ENCODE results near the gene DMC1.

- TF ChIP-seq CTCF (IDR thresholded peaks at IDR 0.05): no peak
- TF ChIP-seq POLR2A (IDR thresholded peaks at IDR 0.05): no peak
Observed at GRCh38 chr22:38510416-38510970, 59.5 kb downstream of the DMC1 start.

All from lower leg skin (tissue), 3 donors.